Measurements from ENCODE around the gene PLXND1. TPM values are rescaled to one million over a fixed set of nuclear protein-coding genes. Genes with fewer than 3 reads are reported as not detected.
A peak's percentile ranks its signal among the peaks of the same experiment; 100 is the strongest.
"Not testable (repeated sequence)": the region's sequence is repeated elsewhere in the genome, so short reads cannot be mapped to it uniquely, and the experiment has no call there.

PLXND1 gene
- polyA plus RNA-seq, 3 donors: 135 to 142 (median 137) TPM

- DNase-seq: no peak
Measured at GRCh38 chr3:129552287-129553050, 54.0 kb downstream of the PLXND1 start.

- DNase-seq: no peak
Measured at GRCh38 chr3:129549805-129550204, 56.7 kb downstream of the PLXND1 start.

GRCh38 chr3:129549006-129549800, 57.3 kb downstream of the PLXND1 start:
- no peak for DNase-seq

DNA sequence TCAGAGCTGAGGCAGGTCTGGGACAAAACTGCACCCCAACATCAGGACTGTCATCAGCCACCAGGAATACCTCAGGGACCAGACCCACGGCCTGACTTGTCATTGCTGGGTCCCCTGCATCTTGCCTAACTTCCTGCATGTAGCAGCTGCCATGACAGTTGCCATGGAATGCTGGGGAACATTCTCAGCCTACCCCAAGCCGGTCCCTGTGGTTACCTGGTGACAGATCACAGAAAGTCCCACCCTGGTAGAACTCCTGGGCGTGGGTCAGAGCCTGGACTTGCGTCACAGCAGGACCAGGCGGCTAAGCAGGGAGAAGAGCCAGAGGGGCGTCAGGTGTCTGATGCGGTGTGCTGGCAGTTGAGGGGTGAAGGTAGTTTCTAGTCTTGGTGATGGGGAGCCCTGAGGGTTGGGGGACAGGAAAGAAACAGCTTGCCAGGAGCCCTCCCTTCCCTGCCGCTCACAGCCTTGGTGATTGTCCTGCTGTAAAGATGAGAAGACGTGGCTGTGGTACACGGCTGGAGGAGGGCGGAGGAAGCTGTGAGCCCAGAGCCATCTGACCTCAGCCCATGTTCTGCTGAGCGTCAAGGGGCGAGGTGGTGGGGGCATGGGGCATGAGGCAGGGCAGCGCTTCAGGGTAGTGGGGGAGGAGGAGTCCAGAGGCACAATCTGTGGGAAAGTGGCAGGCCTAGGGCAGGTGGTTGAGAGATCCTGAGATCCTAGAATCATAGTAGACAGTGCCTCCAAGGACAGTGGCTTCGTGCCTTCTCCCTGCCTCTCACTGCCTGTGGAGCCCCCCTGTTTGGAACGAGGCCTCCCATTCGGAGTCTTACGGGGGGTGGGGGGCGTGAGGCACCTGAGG, 58.1 kb downstream of the PLXND1 start:
- no peak for DNase-seq

GRCh38 chr3:129547241-129547640, 59.2 kb downstream of the PLXND1 start:
- no peak for DNase-seq

DNA sequence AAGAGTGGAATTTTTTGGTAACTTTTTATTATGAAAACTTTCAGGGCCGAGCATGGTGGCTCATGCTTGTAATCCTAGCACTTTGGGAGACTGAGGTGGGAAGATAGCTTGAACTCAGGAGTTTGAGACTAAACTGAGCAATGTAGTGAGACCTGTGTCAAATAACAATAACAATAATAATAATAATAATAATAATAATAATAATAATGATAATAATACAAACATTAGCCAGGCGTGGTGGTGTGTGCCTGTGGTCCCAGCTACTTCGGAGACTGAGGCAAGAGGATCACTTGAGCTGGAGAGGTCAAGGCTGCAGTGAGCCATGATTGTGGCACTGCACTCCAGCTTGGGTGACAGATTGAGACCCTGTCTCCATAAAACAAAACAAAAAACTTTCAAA, 60.5 kb downstream of the PLXND1 start:
- not testable (repeated sequence) for DNase-seq

DNA sequence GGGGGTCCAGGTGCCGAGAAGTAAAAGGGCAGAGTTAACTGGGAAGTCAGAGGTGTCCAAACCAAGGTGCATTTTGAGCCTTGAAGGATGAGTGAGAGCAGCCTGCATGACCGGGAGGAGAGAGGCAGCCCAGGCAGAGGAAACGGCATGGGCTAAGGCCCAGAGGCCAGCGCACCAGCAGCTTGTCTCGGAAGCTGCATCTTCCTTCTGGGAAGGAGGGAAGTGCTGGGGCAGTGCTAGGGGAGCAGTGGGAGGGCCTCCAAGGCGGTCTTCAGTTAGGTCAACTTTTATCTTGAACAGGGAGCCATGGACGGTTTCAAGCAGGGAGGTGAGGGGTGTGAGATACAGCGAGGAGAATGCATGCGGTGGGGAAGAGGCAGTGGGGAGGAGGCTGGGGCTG, 62.5 kb downstream of the PLXND1 start:
- no peak for DNase-seq

DNA sequence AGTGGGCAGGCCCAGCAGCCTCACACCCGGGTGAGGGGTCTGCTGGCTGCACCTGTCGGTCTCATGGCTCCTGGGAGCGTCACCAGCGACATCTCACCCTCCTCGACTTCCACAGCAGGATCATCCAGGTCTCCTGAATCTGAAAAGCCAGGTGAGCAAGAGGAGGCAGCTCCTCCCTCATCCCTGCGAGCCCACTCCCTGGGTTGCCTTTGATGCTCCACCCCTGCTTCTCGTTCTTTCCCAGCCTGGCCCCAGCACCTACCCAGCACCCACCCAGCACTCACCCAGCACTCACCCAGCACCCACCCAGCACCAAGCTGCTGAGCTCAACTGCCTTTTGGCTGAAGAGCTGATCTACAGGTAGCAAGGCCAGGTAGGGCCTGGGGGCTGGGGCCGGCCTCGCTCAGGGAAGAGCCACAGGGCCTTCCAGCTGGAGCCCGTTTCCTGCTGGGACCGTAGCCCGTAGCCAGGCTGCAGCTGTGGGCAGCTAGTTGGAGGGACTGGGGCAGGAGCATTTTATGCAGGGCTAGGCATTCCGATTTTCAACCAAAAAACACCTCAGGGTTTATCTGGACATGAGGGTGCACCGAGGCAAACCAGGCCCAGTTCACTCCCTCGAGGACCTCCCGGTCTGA, 63.2 kb downstream of the PLXND1 start, which contains the start of gene H1-8:
Gene H1-8 (plus strand): TSS at position 20 of the 635 bp plus-strand sequence. CDS start 44 bp downstream, at position 64.
- DNase-seq: no peak

DNA sequence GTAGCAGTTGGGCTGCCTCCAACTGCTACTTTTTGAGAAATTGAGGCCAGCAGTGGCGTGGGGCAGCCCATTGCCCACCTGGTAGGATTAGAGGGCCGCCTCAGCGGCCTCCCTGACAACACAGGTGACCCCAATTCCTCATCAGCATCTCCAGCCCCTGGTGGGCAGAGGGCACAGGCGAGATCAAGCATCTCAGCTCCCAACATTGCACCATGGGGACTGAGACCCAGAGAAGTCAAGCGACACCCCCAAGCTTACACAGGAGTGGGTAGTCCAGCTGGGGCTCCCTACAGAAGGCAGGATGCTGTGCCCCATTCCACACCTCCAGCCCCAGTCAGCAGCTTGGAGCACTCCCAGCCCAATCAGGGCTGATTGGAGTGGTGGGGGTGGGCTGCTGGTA, 63.7 kb downstream of the PLXND1 start:
- DNase-seq: no peak

DNA sequence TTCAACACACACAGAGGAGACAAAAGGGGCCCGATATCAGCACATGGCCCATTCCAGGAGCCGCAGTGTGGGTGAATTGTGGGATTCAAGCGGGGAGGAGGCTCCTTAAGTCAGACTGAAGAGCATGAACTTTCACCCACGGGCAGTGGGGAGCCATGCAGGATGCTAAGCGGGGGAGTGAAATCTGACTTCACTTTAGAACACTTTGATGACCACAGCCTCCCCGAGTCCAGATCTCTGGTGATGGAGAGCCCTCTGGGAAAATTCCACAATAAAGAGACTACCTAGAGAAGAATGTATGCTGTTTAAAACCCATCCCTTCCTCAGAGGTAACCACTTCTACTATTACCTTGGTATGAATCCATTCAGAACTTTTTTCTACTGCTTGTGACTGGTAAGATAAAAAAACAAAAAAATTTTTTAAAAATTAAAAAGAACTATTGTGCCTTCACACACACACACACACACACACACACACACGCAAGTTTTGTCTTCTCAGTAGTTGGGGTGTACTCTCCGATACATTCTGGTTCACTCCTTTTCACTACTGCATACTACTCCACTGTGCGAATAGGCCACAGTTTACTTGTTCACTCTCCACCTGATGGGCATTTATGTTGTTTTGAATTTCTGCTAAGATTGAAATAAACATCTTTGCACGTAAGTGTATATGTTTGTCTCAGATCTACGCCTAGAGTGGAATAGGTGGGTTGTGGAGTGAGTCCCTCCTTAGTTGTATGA, 65.5 kb downstream of the PLXND1 start:
- DNase-seq: no peak

- no peak for DNase-seq
Measured at GRCh38 chr3:129539206-129539605, 67.3 kb downstream of the PLXND1 start.

DNA sequence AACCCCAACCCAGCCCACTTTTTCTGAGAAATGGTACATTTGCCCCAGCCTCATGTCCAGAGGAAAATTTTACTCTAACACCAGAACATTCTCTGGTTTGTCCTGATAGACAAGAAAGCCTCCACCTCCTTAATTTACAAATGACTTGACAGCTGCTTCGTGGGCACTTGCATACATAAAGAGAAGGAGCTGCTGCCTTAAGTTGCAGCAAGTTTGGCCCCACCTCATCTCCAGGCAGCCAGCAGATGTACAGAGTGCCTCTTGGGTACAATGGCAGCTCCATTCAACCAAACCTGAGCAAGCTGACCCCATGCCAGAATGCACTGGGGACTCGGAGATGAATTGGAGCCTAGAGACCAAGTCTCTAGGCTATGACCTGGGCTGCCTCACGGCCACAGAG, 69.7 kb downstream of the PLXND1 start:
- DNase-seq: no peak

DNA sequence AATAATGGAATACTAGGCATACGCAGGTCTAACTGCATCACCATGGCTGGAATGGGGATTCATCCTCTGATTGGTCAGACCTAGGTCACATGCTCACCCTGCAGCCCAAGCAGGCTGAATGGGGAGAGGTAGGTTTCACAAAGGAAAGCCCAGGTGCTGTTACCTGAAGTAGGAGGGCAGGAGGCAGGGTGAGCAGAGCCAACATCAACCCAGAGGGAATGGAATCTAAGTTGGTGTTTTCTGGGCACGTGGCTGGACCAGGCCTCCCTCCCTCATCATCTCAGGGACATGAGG, 70.2 kb downstream of the PLXND1 start:
- no peak for DNase-seq

GRCh38 chr3:129535075-129535474, 71.4 kb downstream of the PLXND1 start:
- no peak for DNase-seq

DNA sequence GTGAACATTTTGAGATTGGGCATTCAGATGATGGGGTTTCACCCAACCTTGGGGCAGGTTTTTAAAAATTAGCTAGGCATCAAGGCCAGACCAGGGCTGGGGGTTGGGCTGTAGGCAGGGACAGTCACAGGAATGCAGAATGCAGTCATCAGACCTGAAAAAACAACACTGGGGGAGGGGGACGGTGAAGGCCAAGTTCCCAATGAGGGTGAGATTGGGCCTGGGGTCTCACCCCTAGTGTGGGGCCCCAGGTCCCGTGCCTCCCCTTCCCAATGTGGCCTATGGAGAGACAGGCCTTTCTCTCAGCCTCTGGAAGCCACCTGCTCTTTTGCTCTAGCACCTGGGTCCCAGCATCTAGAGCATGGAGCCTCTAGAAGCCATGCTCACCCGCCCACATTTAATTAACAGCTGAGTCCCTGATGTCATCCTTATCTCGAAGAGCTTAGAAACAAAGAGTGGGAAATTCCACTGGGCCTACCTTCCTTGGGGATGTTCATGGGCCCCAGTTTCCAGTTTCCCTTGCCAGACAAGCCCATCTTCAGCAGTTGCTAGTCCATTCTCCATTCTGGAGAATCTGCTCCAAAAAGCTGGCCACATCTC, 71.9 kb downstream of the PLXND1 start:
- peak; percentile 43 for DNase-seq

GRCh38 chr3:129533406-129533805, 73.1 kb downstream of the PLXND1 start:
- no peak for DNase-seq

DNA sequence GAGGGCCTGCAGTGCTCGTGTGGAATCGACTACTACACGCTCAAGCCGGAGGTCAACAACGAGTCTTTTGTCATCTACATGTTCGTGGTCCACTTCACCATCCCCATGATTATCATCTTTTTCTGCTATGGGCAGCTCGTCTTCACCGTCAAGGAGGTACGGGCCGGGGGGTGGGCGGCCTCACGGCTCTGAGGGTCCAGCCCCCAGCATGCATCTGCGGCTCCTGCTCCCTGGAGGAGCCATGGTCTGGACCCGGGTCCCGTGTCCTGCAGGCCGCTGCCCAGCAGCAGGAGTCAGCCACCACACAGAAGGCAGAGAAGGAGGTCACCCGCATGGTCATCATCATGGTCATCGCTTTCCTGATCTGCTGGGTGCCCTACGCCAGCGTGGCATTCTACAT, 74.2 kb downstream of the PLXND1 start:
- no peak for DNase-seq

- DNase-seq: no peak
Measured at GRCh38 chr3:129531699-129532098, 74.8 kb downstream of the PLXND1 start.

DNA sequence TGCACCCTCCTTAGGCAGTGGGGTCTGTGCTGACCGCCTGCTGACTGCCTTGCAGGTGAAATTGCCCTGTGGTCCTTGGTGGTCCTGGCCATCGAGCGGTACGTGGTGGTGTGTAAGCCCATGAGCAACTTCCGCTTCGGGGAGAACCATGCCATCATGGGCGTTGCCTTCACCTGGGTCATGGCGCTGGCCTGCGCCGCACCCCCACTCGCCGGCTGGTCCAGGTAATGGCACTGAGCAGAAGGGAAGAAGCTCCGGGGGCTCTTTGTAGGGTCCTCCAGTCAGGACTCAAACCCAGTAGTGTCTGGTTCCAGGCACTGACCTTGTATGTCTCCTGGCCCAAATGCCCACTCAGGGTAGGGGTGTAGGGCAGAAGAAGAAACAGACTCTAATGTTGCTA, 75.7 kb downstream of the PLXND1 start:
- no peak for DNase-seq

DNA sequence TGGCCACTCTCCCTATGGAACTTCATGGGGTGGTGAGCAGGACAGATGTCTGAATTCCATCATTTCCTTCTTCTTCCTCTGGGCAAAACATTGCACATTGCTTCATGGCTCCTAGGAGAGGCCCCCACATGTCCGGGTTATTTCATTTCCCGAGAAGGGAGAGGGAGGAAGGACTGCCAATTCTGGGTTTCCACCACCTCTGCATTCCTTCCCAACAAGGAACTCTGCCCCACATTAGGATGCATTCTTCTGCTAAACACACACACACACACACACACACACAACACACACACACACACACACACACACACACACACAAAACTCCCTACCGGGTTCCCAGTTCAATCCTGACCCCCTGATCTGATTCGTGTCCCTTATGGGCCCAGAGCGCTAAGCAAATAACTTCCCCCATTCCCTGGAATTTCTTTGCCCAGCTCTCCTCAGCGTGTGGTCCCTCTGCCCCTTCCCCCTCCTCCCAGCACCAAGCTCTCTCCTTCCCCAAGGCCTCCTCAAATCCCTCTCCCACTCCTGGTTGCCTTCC, 76.2 kb downstream of the PLXND1 start:
- DNase-seq: peak; percentile 33
